ENCODE data around the gene SPOCD1.

- TF ChIP-seq CTCF (IDR thresholded peaks at IDR 0.05) (no peak), ZFX (IDR thresholded peaks at IDR 0.05; ENCODE audit: borderline replicate concordance) (no peak)
Observed at GRCh38 chr1:31859044-31859443, 43.2 kb upstream of the SPOCD1 start.
